ENCODE measurements around the gene KCTD18.

GRCh38 chr2:200506679-200507078, 3.2 kb downstream of the KCTD18 start:
- TF ChIP-seq POLR2A (IDR thresholded peaks at IDR 0.05) (no peak), CTCF (IDR thresholded peaks at IDR 0.05) (no peak)
